Measurements from ENCODE around the gene MAD1L1.

Gene MAD1L1

GRCh38 chr7:2198760-2199159 is 34.0 kb downstream of the MAD1L1 start:
- no peak for DNase-seq

DNA sequence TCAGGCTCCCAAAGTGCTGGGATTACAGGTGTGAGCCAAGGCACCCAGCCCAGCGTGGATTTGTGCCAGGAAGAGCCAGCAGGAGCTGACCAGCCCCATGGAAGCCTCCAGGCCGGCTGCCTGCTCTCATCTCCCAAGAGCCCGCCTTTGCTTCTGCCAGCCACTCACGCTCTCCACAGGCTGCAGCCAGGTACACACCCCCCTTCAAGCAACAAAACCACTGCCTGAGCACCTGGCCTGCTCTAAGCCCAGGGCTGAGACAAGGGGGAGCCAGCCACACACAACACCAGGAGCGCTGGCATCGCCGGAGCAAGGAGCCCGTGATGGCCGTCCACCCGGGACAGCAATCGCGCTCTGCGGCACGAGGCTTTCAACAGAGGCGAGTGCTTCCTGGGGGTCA is 34.5 kb downstream of the MAD1L1 start:
- DNase-seq, result peak; percentile 99

- no peak for DNase-seq
These were observed 35.1 kb downstream of the MAD1L1 start for GRCh38 chr7:2197436-2198155.

DNA sequence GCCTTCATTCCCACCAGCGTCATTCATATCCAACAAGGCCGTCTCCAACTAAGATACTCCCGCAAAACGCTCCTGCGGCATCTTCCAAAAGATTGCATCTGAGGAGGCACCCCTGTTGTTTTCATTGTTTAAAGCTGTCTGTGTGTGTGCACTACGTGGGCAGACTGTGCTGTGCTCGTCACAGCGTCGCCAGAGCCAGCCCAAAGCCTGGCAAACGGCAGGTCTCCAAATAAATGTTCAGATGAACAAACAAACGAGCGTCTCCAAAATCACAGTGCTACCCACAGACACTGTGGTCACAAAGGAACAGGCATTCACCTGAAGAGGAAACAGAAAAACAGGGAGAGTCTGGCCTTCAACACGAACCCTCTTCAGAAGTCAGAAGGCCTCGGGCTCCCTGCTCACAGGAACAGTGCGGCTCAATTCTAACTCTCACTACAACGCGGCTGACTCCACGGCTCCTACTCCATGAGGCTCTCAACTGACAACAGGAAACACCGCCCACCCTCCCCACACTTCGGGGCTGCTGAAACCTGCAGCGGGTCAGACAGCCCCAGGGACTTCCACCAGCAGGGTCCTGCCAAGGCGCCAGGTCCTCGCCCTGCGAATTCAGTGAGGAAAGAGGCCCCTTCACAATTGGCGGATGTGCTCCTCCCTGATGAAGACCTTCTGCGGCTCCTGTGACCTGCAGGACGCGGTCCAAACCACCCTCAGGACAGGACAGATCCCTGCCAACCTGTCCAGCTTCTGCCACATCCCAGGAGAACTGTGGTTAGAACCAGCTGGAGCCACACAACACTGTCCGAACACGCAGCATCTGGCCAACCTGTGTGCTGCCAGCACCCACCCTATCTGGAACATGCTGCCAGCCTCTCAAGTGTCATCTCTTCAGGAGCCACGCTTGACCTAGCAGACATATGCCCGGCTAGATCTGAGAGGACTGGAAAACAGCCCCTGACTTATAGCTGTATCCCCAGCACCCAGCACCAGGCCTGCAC is 36.1 kb downstream of the MAD1L1 start:
- DNase-seq, result peak; percentile 93

DNA sequence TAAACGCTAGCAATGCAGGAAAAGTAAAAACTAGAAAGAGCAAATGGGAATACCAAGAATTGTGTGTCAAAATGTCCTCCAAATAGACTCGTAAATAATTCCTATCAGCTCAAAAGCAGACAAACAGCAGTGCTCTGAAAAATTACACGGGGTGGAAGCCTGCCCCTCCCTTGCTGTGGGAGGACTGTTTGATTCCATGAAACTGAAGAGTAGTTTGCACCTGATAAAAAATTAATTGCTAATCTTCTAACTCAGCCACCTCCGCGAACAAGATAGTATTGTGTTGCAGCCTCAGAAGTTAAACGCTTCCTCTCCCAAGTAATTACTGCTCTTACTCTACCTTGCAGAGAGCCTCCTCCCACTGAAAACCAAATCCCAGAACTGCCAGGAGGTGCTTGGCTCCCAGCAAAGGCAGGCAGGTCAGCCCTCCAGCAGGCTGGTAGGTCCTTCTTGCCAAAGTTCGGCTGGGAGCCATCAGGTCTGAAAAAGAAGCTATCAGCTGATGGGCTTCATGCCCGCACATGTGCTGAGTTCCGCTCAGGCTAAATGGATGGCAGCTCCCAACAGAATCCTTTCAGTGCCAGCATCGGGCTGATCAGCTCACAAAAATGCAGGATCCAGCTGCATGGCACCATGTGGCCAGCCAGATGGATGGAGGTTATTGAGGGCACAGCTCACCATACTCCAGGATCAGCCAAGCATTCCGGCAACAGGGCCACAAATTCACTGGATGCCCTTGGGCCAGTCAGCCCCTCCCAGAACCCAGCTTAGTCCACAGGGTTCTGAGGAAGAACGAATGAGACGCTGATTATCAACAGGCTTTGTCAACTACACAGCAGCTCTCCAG is 37.1 kb downstream of the MAD1L1 start:
- DNase-seq, result peak; percentile 90

GRCh38 chr7:2193575-2194305 is 39.0 kb downstream of the MAD1L1 start:
- no peak for DNase-seq

DNA sequence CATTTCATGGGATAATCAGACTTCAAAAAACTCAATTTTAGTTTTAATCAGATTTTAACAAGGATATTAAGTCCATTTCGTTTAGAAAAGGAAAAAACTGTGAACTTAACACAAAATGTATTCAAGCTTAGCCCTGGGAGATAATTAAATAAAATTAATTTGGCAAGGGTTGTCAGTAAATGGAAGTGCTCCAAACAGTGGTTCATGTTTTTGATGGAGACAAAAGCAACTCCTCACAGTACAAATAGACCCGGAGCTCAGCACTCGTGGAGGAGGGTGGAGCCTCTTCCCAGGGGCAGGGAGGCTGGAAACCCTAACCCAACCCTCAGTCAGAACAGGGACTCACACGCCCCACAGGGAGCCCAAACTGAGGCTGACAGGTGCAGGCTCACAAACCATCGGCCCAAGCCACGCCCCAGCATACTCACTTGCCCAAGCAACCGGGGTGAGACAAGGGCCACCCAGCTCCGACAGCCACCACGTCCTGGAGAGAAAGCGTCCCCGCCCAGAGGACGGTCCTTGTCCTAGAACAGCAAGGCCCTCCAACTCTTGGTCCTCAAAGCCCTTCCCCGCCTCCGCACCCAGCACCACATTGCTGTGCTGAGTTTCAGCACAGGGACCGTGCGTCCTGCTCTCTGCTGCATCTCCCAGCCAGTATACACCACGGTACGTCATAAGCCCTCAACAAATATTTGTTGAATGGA is 39.8 kb downstream of the MAD1L1 start:
- DNase-seq, result peak; percentile 99

DNA sequence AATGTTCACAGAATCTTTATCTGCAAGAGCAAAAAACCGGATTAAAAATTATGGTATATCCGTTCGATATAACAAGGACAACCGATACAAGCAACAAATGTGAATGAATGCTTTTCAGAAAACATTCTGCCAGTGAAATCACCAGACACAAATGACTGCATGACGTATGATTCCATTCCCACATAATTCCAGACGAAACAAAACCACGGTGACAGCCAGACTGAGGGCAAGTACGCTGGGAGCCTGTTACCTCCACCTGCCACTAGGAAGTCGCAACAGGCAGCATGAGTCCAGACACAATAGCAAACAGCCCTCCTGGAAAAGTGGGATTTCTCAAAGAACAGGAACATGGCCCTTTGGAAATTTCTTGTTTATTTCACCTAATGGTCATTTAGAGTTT is 41.7 kb downstream of the MAD1L1 start:
- peak; percentile 89 for DNase-seq

- DNase-seq, result peak; percentile 93
These were observed 42.2 kb downstream of the MAD1L1 start for GRCh38 chr7:2190531-2190930.

DNA sequence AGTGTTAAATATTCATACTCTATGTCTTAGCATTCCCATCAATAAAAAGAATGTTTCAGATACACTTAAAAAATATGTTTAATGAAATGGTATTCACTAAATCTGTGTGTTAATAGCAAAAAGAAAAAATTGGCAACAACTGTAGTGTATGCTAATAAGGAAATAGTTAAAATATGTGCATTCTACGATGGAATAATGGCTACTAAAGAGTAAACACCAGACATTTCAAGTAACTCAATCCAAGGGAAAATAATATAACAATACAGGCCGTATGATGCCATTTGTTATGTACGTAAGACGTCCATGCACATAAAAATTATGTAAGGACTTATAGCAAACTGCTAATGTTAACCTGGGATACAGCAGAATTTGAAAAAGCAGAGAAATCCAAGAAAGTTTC is 46.6 kb downstream of the MAD1L1 start:
- no peak for DNase-seq

GRCh38 chr7:2185715-2186114 is 47.0 kb downstream of the MAD1L1 start:
- no peak for DNase-seq

DNA sequence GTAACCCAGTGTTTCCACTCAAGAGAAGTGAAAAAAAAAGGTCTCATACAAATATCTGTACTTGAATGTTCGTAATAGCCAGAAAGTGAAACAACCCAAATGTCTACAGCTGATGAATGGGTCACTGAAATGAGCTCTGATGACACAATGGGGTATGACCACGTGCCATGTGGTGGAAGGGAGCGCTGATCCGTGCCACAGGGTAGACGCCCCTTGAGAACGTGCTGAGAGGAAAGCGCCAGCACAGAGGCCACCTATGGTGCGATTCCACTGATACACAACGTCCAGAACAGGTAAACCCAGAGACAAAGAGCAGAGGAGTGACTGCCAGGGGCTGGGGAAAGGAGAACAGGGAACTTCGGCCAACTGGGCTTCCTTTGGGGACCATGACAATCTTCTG is 50.3 kb downstream of the MAD1L1 start:
- no peak for DNase-seq

DNA sequence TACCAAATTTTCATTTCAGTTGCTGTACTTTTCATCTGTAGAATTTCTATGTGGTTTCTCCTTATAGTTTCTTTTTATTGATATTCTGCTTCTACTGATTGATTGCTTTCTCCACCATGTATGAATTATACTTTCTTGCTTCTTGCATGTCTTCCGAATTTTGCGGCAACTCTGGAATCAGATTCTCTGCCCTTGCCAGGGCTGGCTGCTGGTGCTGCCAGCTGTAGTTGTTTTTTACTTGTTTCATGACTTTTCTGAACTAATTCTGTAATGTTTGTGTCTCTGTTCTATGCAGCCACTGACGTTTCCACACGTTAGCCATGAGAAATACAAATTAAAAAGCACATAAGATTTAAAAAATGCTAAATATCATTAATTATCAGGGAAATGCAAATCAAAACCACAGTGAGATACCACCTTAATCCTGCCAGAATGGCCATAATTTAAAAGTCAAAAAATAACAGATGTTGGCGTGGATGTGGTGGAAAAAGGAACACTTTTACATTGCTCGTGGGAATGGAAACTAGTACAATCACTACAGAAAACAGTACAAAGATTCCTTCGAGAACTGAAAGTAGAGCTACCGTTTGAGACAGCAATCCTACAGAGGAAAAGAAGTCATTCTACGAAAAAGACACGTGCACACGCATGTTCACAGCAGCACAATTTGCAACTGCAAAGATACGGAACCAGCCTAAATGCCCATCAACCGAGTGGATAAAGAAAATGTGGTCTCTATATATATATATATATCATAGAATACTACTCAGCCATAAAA is 51.5 kb downstream of the MAD1L1 start:
- no peak for DNase-seq

GRCh38 chr7:2180081-2180480 is 52.7 kb downstream of the MAD1L1 start:
- DNase-seq, result no peak

- DNase-seq, result no peak
These were observed 57.2 kb downstream of the MAD1L1 start for GRCh38 chr7:2175514-2175913.

DNA sequence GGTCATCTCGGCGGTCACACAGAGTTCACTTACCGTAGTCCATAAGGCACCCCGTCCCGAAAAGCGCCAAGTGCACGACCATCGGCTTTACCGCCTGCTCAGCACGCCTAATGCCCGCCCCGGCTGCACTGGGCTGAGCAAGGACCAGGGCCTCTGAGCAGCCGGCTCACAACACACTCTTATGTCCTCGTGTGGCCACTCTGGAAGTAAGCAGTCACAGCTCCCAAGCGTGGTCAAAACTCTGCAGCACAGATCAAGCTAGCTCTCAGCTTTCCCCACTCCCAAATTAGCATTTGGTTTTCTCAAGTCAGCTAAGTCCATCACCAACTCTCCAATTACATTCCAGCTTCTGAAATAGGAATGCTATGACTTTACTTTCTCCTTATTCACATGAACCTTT is 57.7 kb downstream of the MAD1L1 start:
- DNase-seq, result no peak

- peak; percentile 90 for DNase-seq
These were observed 59.4 kb downstream of the MAD1L1 start for GRCh38 chr7:2173189-2173827.

DNA sequence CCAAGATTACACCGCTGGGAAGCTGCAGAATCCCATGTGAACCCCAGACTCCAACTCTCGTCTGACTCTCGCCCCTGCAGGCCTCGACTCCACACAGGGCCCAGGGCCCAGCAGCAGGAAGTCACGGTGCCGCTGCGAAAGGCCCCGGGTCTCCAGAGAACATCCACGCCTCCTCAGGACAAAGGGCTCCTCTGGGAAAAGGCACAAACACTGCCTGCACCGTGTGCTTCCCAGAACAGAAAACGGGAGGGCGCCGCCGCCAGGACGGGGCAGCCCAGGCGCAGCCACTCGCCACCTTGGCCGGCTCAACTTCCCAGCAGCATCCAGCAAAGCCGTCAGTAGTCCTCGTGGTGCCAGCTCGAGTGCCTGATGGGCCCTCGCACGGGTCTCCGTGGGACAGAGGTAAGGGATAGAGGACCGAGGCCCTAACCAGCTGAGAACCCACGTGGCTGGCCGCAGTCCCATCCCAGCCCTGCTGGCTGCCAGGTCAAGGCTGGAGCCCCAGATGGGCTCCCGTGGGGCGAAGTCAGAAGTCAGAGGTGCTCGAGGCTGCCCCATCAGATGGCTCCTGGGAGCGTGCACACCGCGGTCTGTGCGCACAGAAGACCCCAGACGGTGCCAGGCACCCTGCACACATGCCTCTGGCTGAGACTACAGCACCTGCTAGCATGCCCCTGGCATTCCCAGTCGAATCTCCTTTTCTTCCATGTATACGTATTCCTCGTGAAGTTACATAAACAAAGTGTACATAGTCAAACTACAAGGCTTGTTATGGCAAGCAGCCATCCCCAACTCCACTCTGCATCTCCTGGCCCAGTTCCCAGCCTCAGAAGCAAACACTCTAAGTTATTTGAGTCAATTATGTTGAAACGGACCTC is 60.2 kb downstream of the MAD1L1 start:
- peak; percentile 91 for DNase-seq

- DNase-seq, result peak; percentile 96
These were observed 60.9 kb downstream of the MAD1L1 start for GRCh38 chr7:2171855-2172254.

All from NCI-H510A treated with DMSO at 0.1 percent for 48 hours (cell line).